NT2/D1 (cell line): ENCODE results near the gene SERINC2.

Source experiments
- DNase-seq: peaks from one replicate; pipeline ENCODE4 v3.0.0-alpha.2; 2011; ENCODE audit warnings: low read depth, low spot score
- H3K27me3 ChIP-seq: 2 replicates; pipeline ENCODE4 v1.6.0; 2011; ENCODE audit warnings: mild to moderate bottlenecking; ENCODE audit not compliant: insufficient read length, insufficient read depth
- H3K36me3 ChIP-seq: 2 replicates; pipeline ENCODE4 v1.6.1; 2011; ENCODE audit warnings: mild to moderate bottlenecking, low read length, mixed read lengths; ENCODE audit not compliant: insufficient read depth, insufficient read length
- H3K4me1 ChIP-seq: 2 replicates; pipeline ENCODE4 v1.5.1; 2011; ENCODE audit not compliant: insufficient read depth, insufficient read length
- H3K4me3 ChIP-seq: 2 replicates; pipeline ENCODE4 v1.5.1; 2011; ENCODE audit warnings: low read depth; ENCODE audit not compliant: insufficient read length
- H3K9ac ChIP-seq: 2 replicates; pipeline ENCODE4 v1.6.0; 2011; ENCODE audit warnings: low read depth; ENCODE audit not compliant: insufficient read length
- H3K9me3 ChIP-seq: 2 replicates; pipeline ENCODE4 v1.5.1; 2011; ENCODE audit warnings: mild to moderate bottlenecking, low read length; ENCODE audit not compliant: insufficient read depth
- SUZ12 ChIP-seq: IDR thresholded peaks from 2 replicates; pipeline ENCODE4 v1.6.1; 2011; ENCODE audit not compliant: insufficient read length, insufficient read depth; ENCODE audit errors: extremely low read depth
- YY1 ChIP-seq: IDR thresholded peaks from 2 replicates; pipeline ENCODE4 v1.6.1; 2011; ENCODE audit not compliant: insufficient read length, insufficient read depth
- ZNF274 ChIP-seq: IDR thresholded peaks from 2 replicates; pipeline ENCODE4 v1.6.1; 2011; ENCODE audit warnings: mild to moderate bottlenecking, low read depth, low read length

SERINC2 gene

GRCh38 chr1:31412732-31413404 lies at the start of gene SERINC2:
Gene SERINC2, plus strand, starts transcription at chr1:31413213. Its CDS starts 53 bp downstream, at chr1:31413266.
- peaks cover 21% of the 10 kb centered on the region for H3K27me3 ChIP-seq
- H3K36me3 ChIP-seq = no peaks in the 10 kb centered on the region
- no peak for TF ChIP-seq SUZ12
- no peak for TF ChIP-seq ZNF274
- TF ChIP-seq YY1 = no peak
- DNase-seq = peak; percentile 23
- peak within 1 kb of the TSS; percentile 83 for H3K4me3 ChIP-seq
- peak within 1 kb of the TSS; percentile 88 for H3K9ac ChIP-seq
- H3K9me3 ChIP-seq = no peaks in the 10 kb centered on the region
- H3K4me1 ChIP-seq = peaks cover 26% of the 10 kb centered on the region

DNA sequence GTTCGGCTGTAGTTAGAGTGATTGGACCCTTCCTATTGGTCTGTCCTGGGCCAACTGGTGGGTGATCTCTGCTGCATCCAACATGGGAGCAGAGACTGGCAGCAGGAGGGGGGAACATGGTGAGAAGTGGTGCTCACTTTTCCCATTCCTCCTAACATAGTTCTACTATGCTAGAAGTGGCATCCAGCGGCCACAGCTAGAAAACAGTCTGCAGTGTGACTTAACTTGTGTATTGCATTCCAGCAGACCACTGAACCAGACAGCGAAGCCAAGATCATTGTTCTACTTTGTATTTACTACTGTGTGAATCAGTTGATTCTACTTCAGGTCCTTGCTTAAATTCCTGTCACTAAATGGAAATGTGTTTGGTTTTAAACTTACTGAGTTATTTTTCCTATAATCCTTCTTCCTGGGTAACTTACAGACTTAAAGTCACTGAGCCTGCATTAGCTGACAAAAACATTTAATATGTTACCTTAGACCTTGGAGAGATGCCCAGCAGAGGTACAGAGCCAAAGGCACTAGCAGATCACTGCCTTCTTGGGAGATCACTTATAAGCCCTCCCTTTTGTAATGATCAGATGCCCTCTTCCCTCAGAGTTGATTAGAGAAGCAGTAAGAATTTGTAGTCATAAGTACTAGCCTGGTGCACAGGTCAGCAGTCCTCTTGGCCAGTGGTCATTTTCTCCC lies 48.3 kb upstream of the SERINC2 start:
- H3K4me1 ChIP-seq = peaks cover 8% of the 10 kb centered on the region
- no peaks in the 10 kb centered on the region for H3K9me3 ChIP-seq
- no peak for DNase-seq
- H3K9ac ChIP-seq = no peak overlapping the region
- no peak overlapping the region for H3K4me3 ChIP-seq
- H3K27me3 ChIP-seq = no peaks in the 10 kb centered on the region
- TF ChIP-seq ZNF274 (no peak), YY1 (no peak), SUZ12 (no peak)
- H3K36me3 ChIP-seq = peaks cover 83% of the 10 kb centered on the region

DNA sequence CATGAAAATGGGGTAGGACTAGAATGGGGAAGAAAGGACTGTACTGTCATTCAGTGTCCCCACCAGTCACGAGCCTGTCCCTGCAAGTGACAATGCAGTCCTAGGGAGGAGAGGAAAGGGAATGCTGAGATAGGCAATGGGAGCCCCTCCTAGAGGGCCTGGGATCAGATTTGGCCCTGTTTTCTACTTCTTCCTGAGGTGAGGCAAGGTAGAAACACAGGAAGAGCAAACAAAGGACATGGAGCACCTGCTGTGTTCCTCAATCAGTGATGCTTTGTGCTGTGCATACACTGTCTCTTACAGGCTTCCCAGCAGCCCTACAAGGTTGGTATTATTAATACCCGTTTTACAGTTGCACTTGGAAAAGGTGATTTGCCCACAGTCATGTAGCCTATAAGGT lies 46.2 kb upstream of the SERINC2 start:
- no peaks in the 10 kb centered on the region for H3K9me3 ChIP-seq
- H3K9ac ChIP-seq = no peak overlapping the region
- TF ChIP-seq ZNF274 = no peak
- TF ChIP-seq YY1 = no peak
- TF ChIP-seq SUZ12 = no peak
- H3K36me3 ChIP-seq = peaks cover 75% of the 10 kb centered on the region
- H3K4me3 ChIP-seq = no peak overlapping the region
- H3K27me3 ChIP-seq = no peaks in the 10 kb centered on the region
- H3K4me1 ChIP-seq = peaks cover 11% of the 10 kb centered on the region
- peak; percentile 25 for DNase-seq

DNA sequence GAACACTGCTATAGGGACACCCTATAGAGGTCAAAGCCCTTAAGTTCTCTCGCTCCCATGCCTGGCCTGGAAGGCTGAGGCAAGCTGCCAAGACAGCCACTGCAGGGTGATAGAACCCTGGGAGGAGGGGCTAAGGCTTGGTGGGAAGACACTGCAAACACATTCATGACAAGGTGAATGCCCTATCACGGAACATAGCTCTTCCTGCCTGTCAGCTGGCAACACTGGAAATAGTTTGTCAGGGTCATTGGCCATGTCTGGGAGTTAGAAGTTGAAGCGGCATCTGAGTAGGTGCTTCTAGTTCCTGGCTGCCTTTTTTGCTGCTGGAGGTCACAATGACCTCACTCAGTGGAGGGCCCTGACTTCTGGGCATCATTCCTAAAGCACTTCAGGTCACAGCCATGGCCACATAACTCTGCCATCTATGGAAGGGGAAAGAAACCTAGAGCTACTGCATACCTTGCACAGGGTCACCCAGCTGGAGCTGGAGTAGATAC lies 44.4 kb upstream of the SERINC2 start:
- Histone ChIP-seq H3K27me3 (no peaks in the 10 kb centered on the region), H3K4me3 (no peak overlapping the region), H3K9me3 (no peaks in the 10 kb centered on the region), H3K9ac (no peak overlapping the region), H3K4me1 (peaks cover 18% of the 10 kb centered on the region), H3K36me3 (peaks cover 64% of the 10 kb centered on the region)
- no peak for TF ChIP-seq ZNF274
- TF ChIP-seq SUZ12 = no peak
- no peak for TF ChIP-seq YY1
- no peak for DNase-seq

DNA sequence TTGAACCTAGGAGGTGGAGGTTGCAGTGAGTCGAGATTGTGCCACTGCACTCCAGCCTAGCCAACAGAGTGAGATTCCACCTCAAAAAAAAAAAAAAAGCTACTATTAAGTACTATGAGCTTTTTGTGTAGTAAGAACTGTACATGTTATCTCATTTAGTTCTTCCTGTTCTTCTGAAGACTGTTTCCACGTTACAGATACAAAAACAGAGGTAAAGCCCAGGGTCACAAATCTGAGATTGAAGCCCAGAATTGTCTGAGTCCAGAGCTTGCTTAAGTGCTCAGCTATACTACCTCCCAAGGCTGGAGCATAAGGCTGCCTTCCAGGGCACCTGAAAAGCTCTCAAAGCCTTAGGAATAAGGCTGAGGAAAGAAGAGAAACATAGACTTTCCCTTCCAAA lies 43.0 kb upstream of the SERINC2 start:
- H3K4me1 ChIP-seq = peaks cover 25% of the 10 kb centered on the region
- TF ChIP-seq ZNF274 (no peak), SUZ12 (no peak), YY1 (no peak)
- H3K9me3 ChIP-seq = no peaks in the 10 kb centered on the region
- H3K27me3 ChIP-seq = no peaks in the 10 kb centered on the region
- peaks cover 50% of the 10 kb centered on the region for H3K36me3 ChIP-seq
- H3K9ac ChIP-seq = no peak overlapping the region
- DNase-seq = no peak
- H3K4me3 ChIP-seq = no peak overlapping the region

GRCh38 chr1:31370565-31370964 lies 42.4 kb upstream of the SERINC2 start:
- no peak for TF ChIP-seq YY1
- TF ChIP-seq SUZ12 = no peak
- no peak for TF ChIP-seq ZNF274
- Histone ChIP-seq H3K27me3 (no peaks in the 10 kb centered on the region), H3K4me1 (peaks cover 25% of the 10 kb centered on the region), H3K9ac (no peak overlapping the region), H3K9me3 (no peaks in the 10 kb centered on the region), H3K4me3 (no peak overlapping the region), H3K36me3 (peaks cover 45% of the 10 kb centered on the region)
- no peak for DNase-seq

GRCh38 chr1:31371121-31371959 lies 41.7 kb upstream of the SERINC2 start:
- peak overlapping the region; percentile 4 for H3K9ac ChIP-seq
- no peaks in the 10 kb centered on the region for H3K9me3 ChIP-seq
- H3K4me1 ChIP-seq = peaks cover 27% of the 10 kb centered on the region
- peaks cover 37% of the 10 kb centered on the region for H3K36me3 ChIP-seq
- H3K27me3 ChIP-seq = no peaks in the 10 kb centered on the region
- no peak for DNase-seq
- TF ChIP-seq SUZ12 (no peak), YY1 (no peak), ZNF274 (no peak)
- H3K4me3 ChIP-seq = peak overlapping the region; percentile 66
